ENCODE data around the gene MTHFD2L.

The MTHFD2L gene

DNA sequence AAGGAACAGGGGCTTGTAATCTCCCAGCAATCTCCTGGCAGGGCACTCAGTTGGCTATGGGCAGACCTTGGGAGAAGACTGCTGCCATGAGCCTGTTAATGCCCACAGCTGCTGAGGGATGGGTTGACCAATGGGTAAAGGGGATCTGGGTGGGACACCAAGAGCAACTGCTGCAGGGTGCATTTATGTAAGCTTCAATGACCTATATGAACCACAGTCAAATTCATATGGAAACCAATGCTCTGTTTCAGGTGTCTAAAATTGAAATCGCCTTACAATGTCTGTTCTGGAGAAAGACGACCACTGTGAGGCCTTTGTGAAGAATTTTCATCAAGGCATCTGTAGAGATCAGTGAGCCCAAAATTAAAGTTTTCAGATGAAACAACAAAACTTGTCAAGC is 156.4 kb downstream of the MTHFD2L start:
- Histone ChIP-seq H3K27me3 (ENCODE audit: control insufficient read depth, insufficient read depth, low read length) (no peaks in the 10 kb centered on the region), H3K36me3 (ENCODE audit: insufficient read depth, low read length) (no peaks in the 10 kb centered on the region), H3K9me3 (replicated peaks; ENCODE audit: low read length) (no peaks in the 10 kb centered on the region), H3K4me1 (ENCODE audit: control insufficient read depth, insufficient read depth, low read length) (no peaks in the 10 kb centered on the region), H3K4me3 (ENCODE audit: low read length) (no peak overlapping the region), H3K9ac (ENCODE audit: low read depth, low read length) (no peak overlapping the region), H3K4me2 (ENCODE audit: low read length) (no peak overlapping the region)

DNA sequence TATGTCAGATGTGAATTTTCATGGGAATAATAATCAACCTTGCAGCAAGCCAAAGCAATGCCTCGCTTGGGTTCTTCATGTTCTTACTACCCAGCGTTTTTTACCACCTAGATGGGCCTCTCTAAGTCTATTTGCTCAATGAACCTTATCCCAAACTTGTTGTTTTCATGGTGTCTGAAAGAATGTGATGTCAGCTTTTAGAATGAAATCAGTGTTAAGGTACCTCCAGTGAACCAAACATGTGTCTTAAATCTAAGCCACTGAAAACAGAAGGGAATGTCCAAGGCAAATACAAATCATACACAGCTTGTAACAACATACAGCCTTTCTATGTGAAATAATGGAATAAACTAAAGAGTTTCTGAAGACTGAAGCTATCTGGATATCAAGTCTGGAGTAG is 157.0 kb downstream of the MTHFD2L start:
- H3K9ac ChIP-seq (ENCODE audit: low read depth, low read length) = no peak overlapping the region

DNA sequence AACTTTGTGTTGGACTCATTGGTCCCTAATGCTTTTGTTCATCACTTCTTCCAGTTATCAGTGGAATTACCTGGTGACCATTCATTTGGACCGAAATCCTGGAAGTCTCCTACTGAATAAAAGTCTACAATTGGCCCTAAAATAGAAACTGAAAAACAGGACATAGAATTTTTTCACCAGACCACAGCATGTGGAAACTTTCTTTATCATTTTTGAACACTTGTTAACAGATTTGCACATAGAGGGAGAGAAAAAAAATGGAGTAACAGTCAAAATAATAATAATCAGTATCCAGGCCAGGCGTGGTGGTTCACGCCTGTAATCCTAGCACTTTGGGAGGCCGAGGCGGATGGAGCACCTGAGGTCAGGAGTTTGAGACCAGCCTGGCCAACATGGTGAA is 157.5 kb downstream of the MTHFD2L start:
- Histone ChIP-seq H3K4me2 (ENCODE audit: low read length) (no peak overlapping the region), H3K4me3 (ENCODE audit: low read length) (no peak overlapping the region), H3K9me3 (replicated peaks; ENCODE audit: low read length) (no peaks in the 10 kb centered on the region), H3K4me1 (ENCODE audit: control insufficient read depth, insufficient read depth, low read length) (peaks cover 3% of the 10 kb centered on the region), H3K27me3 (ENCODE audit: control insufficient read depth, insufficient read depth, low read length) (no peaks in the 10 kb centered on the region), H3K9ac (ENCODE audit: low read depth, low read length) (no peak overlapping the region), H3K36me3 (ENCODE audit: insufficient read depth, low read length) (no peaks in the 10 kb centered on the region)

More for the DNA sequence above, 157.0 kb downstream of the MTHFD2L start:
- H3K4me3 ChIP-seq (ENCODE audit: low read length) = no peak overlapping the region
- no peaks in the 10 kb centered on the region for H3K9me3 ChIP-seq (replicated peaks; ENCODE audit: low read length)
- H3K27me3 ChIP-seq (ENCODE audit: control insufficient read depth, insufficient read depth, low read length) = no peaks in the 10 kb centered on the region
- no peak overlapping the region for H3K4me2 ChIP-seq (ENCODE audit: low read length)
- H3K36me3 ChIP-seq (ENCODE audit: insufficient read depth, low read length) = no peaks in the 10 kb centered on the region
- H3K4me1 ChIP-seq (ENCODE audit: control insufficient read depth, insufficient read depth, low read length) = no peaks in the 10 kb centered on the region

DNA sequence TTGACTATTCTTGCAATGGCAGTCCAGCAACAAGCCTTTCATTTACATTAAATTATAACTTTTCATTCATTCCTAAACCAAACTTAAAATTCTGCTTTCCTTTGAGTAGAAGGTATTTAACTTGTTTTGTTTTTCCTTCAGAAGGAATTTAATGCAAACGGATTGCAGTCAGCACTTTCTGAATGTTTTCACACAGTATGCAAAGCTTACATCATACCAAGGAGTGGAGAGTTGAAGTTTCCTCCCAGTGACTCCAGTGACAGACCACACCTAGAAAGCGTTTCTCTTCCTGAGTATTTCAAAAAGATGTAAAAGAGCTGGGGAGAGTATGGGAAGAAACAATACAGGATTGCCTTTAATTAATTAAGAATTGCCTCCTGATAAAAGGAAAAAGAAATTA is 158.5 kb downstream of the MTHFD2L start:
- no peaks in the 10 kb centered on the region for H3K36me3 ChIP-seq (ENCODE audit: insufficient read depth, low read length)
- no peak overlapping the region for H3K4me3 ChIP-seq (ENCODE audit: low read length)
- no peaks in the 10 kb centered on the region for H3K27me3 ChIP-seq (ENCODE audit: control insufficient read depth, insufficient read depth, low read length)
- peaks cover 8% of the 10 kb centered on the region for H3K4me1 ChIP-seq (ENCODE audit: control insufficient read depth, insufficient read depth, low read length)
- no peak overlapping the region for H3K9ac ChIP-seq (ENCODE audit: low read depth, low read length)
- H3K4me2 ChIP-seq (ENCODE audit: low read length) = no peak overlapping the region
- no peaks in the 10 kb centered on the region for H3K9me3 ChIP-seq (replicated peaks; ENCODE audit: low read length)

DNA sequence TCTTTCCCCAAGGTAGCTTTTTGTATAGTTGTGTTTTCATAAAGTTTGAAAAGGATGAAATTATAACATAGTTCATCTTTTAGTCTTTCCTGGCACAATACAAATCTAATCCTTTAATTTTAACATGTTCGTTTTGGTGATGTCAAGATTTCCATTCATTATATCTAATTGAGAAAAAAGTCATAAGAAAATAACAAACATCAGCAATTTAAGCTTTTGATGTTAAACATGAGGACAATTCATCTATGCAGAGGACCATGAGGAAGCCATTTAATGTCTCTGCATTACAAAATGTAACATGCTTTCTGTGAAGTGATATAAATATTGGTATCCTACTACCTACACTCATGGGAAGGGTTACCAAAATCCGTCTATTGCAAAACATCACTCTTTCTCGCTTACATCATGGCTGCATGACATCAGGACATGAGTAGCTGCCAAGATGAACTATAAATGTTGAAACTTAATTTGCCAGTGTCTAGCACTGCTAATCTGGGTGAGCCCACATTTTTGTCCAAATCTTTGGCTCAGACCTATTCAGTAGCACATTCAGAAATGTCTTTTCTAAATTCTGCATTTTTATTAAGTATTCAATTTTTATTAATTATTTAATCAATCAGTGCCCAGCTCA is 159.8 kb downstream of the MTHFD2L start:
- H3K9me3 ChIP-seq (replicated peaks; ENCODE audit: low read length) = no peaks in the 10 kb centered on the region
- no peak overlapping the region for H3K4me3 ChIP-seq (ENCODE audit: low read length)
- H3K36me3 ChIP-seq (ENCODE audit: insufficient read depth, low read length) = no peaks in the 10 kb centered on the region

DNA sequence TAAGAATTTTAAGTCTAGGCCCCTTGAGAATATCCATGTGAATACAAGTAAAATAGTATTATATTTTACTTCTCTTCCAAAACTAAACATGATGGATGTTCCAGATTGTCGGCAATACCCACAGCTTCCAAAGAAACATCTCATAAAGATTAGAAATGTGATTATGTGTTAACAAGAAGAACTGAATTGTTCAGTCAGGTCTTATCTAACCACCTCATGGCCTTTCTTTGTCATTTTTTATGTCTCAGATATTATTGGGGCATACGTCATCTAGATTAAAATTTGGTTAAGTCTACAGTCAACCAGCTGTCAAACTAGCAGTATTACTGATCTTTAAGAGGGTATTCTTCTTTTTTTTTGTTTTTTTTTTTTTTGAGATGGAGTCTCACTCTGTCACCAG is 160.4 kb downstream of the MTHFD2L start:
- Histone ChIP-seq H3K36me3 (ENCODE audit: insufficient read depth, low read length) (no peaks in the 10 kb centered on the region), H3K4me1 (ENCODE audit: control insufficient read depth, insufficient read depth, low read length) (peaks cover 8% of the 10 kb centered on the region), H3K9me3 (replicated peaks; ENCODE audit: low read length) (no peaks in the 10 kb centered on the region), H3K4me3 (ENCODE audit: low read length) (no peak overlapping the region), H3K4me2 (ENCODE audit: low read length) (no peak overlapping the region), H3K27me3 (ENCODE audit: control insufficient read depth, insufficient read depth, low read length) (no peaks in the 10 kb centered on the region), H3K9ac (ENCODE audit: low read depth, low read length) (no peak overlapping the region)

More for the DNA sequence above, 159.8 kb downstream of the MTHFD2L start:
- no peak overlapping the region for H3K4me2 ChIP-seq (ENCODE audit: low read length)
- H3K27me3 ChIP-seq (ENCODE audit: control insufficient read depth, insufficient read depth, low read length) = no peaks in the 10 kb centered on the region
- H3K9ac ChIP-seq (ENCODE audit: low read depth, low read length) = no peak overlapping the region
- H3K4me1 ChIP-seq (ENCODE audit: control insufficient read depth, insufficient read depth, low read length) = peaks cover 8% of the 10 kb centered on the region

DNA sequence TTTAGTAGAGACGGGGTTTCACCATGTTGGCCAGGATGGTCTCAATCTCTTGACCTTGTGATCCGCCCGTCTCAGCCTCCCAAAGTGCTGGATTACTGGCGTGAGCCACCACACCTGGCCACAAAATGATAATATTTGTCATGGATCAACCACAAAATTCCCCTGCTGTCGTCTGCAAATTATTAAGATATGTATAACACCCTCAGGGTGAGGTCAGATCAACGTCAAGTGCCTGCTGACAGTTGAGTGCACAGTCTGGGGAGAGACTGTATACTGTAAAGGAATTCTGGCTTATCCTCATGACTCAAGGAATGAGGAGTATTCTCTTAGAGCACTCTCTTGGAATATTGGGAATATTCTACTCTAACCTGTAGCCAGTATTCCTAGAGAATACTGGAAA is 161.6 kb downstream of the MTHFD2L start:
- H3K9ac ChIP-seq (ENCODE audit: low read depth, low read length) = no peak overlapping the region
- no peak overlapping the region for H3K4me3 ChIP-seq (ENCODE audit: low read length)
- H3K4me1 ChIP-seq (ENCODE audit: control insufficient read depth, insufficient read depth, low read length) = peaks cover 8% of the 10 kb centered on the region
- H3K27me3 ChIP-seq (ENCODE audit: control insufficient read depth, insufficient read depth, low read length) = no peaks in the 10 kb centered on the region
- no peaks in the 10 kb centered on the region for H3K36me3 ChIP-seq (ENCODE audit: insufficient read depth, low read length)
- no peak overlapping the region for H3K4me2 ChIP-seq (ENCODE audit: low read length)
- no peaks in the 10 kb centered on the region for H3K9me3 ChIP-seq (replicated peaks; ENCODE audit: low read length)

DNA sequence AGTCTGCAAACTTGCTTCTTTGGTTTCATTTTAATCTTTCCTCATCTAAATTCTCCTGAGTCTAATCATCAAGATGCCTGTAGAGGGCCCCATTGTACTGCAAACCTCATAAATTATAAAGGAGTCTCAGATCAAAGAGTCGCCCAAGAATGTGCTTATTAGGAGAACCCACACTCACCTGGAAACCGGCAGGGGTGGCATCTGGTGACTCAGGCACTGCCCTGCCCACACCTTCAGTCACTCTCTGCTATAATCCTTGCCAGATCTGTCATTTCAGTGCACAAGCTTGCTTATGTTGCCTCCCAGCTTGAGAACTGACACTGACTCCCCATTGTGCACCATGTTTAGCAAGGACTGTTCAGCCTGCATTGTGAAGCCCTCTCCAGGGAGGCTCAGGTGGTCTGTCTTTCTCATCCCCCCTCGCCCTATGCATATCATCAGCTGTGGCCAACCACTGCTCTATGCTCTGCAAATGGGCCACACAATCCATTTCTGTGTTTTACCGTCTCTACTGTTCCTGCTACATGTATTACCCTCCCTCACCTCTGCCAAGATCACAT is 162.7 kb downstream of the MTHFD2L start:
- Histone ChIP-seq H3K36me3 (ENCODE audit: insufficient read depth, low read length) (no peaks in the 10 kb centered on the region), H3K4me3 (ENCODE audit: low read length) (no peak overlapping the region), H3K9me3 (replicated peaks; ENCODE audit: low read length) (no peaks in the 10 kb centered on the region), H3K27me3 (ENCODE audit: control insufficient read depth, insufficient read depth, low read length) (no peaks in the 10 kb centered on the region), H3K9ac (ENCODE audit: low read depth, low read length) (no peak overlapping the region), H3K4me2 (ENCODE audit: low read length) (peak overlapping the region; percentile 36), H3K4me1 (ENCODE audit: control insufficient read depth, insufficient read depth, low read length) (peaks cover 8% of the 10 kb centered on the region)

DNA sequence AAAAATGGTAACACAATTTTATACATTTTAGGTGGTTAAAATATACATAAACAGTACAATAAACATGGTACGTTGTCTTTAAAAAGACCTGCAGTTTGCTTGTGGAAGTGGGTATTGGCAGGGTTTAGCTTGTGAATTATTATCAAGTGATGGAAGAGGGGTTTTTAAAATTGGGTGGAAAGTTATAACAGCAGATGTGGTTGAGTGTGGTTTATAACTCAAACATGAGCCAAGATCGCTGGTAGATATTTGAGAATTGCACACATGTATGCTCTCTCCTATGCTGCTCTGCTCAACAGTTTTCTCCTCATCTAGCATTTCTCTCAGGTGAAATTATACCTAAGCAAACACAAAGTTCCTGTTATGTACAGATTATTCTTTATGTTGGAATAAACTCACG is 164.4 kb downstream of the MTHFD2L start:
- Histone ChIP-seq H3K4me3 (ENCODE audit: low read length) (no peak overlapping the region), H3K9me3 (replicated peaks; ENCODE audit: low read length) (no peaks in the 10 kb centered on the region), H3K27me3 (ENCODE audit: control insufficient read depth, insufficient read depth, low read length) (no peaks in the 10 kb centered on the region), H3K4me1 (ENCODE audit: control insufficient read depth, insufficient read depth, low read length) (peaks cover 12% of the 10 kb centered on the region), H3K36me3 (ENCODE audit: insufficient read depth, low read length) (no peaks in the 10 kb centered on the region), H3K9ac (ENCODE audit: low read depth, low read length) (no peak overlapping the region), H3K4me2 (ENCODE audit: low read length) (no peak overlapping the region)

DNA sequence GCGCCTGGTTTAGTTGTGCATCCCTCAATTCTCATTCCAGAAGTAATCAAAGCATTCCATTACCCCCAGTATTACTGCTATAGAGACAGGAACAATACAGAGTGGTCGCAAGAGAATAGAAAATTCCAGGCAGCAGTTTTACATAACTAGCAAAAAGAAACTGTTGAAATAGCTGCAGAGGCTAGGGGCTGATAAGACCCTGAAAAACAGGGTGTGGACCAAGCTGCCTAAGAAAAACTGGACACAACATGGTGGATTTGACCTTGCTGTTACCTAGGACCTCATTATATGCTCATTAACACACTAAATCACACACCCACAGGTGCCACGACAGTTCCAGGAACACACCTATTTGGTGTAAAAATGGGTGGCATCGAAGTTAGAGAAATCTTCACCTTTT is 165.7 kb downstream of the MTHFD2L start:
- H3K36me3 ChIP-seq (ENCODE audit: insufficient read depth, low read length) = no peaks in the 10 kb centered on the region
- H3K27me3 ChIP-seq (ENCODE audit: control insufficient read depth, insufficient read depth, low read length) = no peaks in the 10 kb centered on the region
- no peak overlapping the region for H3K9ac ChIP-seq (ENCODE audit: low read depth, low read length)
- H3K4me3 ChIP-seq (ENCODE audit: low read length) = no peak overlapping the region
- no peaks in the 10 kb centered on the region for H3K9me3 ChIP-seq (replicated peaks; ENCODE audit: low read length)
- no peak overlapping the region for H3K4me2 ChIP-seq (ENCODE audit: low read length)
- H3K4me1 ChIP-seq (ENCODE audit: control insufficient read depth, insufficient read depth, low read length) = peaks cover 21% of the 10 kb centered on the region

DNA sequence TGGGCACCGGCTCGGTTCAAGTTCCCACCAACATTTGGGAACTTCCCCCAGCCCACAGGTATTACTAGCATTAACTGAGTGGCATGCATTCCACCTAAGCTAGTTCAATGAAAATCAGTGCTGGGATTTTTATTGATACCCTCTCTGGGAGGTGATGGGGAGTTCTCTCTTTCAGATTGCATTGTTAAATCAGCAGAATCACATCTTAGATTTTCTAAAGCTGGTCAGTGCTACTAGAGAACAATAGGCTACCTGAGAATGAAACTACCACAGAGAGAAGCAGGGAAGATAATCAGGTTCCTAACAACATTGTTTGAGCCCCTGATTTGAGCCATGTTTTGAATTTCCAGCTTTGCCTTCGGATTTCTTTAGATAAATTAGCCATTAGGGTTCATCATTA is 166.3 kb downstream of the MTHFD2L start:
- no peaks in the 10 kb centered on the region for H3K27me3 ChIP-seq (ENCODE audit: control insufficient read depth, insufficient read depth, low read length)
- H3K36me3 ChIP-seq (ENCODE audit: insufficient read depth, low read length) = no peaks in the 10 kb centered on the region
- H3K4me2 ChIP-seq (ENCODE audit: low read length) = no peak overlapping the region
- H3K9me3 ChIP-seq (replicated peaks; ENCODE audit: low read length) = no peaks in the 10 kb centered on the region
- no peak overlapping the region for H3K9ac ChIP-seq (ENCODE audit: low read depth, low read length)
- no peak overlapping the region for H3K4me3 ChIP-seq (ENCODE audit: low read length)
- H3K4me1 ChIP-seq (ENCODE audit: control insufficient read depth, insufficient read depth, low read length) = peaks cover 21% of the 10 kb centered on the region

DNA sequence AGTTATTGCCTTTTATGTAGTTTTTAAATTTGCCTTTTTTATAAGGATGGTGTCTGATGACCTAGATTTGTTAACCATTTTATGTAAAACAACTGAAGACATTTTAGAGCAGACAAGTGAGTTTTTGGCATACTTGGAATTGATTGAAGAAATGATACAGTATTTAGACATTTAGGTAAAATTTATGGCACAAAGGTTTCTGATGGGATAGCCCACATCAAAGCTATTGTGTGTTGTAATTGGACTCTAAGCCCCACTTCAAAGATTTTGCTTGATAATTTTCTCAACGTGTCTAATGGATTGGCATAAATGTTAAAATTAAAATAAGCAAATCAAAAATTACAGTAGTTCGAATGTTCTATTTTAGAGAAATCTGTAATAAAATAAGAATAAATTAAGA is 168.0 kb downstream of the MTHFD2L start:
- Histone ChIP-seq H3K4me1 (ENCODE audit: control insufficient read depth, insufficient read depth, low read length) (peaks cover 13% of the 10 kb centered on the region), H3K27me3 (ENCODE audit: control insufficient read depth, insufficient read depth, low read length) (no peaks in the 10 kb centered on the region), H3K9me3 (replicated peaks; ENCODE audit: low read length) (no peaks in the 10 kb centered on the region), H3K9ac (ENCODE audit: low read depth, low read length) (no peak overlapping the region), H3K4me2 (ENCODE audit: low read length) (no peak overlapping the region), H3K4me3 (ENCODE audit: low read length) (no peak overlapping the region), H3K36me3 (ENCODE audit: insufficient read depth, low read length) (no peaks in the 10 kb centered on the region)
